NCI-H1092 (cell line): ENCODE data around the gene TMX4.
"Not testable (repeated sequence)": the region's sequence is repeated elsewhere in the genome, so short reads cannot be mapped to it uniquely, and the experiment has no call there.

Experiments used
- DNase-seq: peaks from one replicate; lab custom pipeline; 2025; lab: John Stamatoyannopoulos, UW

The TMX4 gene, protein sequence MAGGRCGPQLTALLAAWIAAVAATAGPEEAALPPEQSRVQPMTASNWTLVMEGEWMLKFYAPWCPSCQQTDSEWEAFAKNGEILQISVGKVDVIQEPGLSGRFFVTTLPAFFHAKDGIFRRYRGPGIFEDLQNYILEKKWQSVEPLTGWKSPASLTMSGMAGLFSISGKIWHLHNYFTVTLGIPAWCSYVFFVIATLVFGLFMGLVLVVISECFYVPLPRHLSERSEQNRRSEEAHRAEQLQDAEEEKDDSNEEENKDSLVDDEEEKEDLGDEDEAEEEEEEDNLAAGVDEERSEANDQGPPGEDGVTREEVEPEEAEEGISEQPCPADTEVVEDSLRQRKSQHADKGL

DNA sequence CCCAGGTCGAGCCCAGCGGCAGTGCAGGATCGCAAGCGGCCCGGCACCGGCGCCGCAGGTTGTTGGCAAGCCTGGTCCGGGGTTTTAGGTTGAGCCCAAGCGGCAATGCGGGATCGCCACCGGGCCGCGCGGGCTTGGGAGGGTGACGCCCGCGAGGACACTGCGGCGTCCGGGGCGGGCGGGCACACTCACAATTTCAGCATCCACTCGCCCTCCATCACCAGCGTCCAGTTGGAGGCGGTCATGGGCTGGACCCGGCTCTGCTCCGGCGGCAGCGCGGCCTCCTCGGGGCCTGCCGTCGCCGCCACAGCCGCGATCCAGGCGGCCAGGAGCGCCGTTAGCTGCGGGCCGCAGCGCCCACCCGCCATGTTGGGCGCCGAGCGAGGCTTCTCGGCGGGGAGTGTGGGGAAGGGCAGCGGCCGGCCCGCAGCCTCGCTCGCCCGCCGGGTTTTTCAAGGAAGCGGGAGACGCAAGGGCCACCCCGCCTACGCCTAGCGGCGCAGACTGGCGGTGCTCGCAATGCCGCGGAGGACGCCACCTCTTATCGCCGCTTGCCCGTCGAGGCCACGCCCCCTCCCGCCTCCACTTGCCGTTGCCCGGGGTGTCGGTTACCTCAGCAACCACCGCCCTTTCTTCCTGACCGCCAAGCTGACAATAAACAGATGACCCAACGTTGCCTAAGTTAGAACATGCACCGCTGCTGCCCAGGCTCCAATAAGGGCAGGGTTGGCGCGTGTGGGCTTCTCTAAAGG lies at the start of gene TMX4:
TSS of gene TMX4 (minus strand) at position 516 of the 752 bp plus-strand sequence. CDS start at position 368, 148 bp downstream.
- peak; percentile 96 for DNase-seq

DNA sequence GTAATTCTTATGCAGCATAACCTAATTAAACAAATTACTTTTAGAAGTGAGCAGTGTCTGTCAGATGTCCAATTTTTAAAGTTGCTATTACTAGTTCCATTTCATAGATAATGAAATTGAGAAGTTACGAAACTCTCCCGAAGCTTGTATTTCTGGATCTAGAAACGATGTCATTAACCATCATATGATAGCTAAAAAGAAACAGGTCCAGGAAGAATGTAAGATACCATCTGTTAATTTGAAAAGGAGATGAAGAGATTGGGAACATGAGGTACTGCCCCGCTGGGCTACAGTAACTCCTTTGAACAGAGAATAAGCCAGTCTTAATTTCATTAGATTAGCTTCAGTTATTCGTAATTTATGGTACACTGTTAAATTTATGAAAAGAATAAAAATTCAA lies 47.5 kb upstream of the TMX4 start:
- no peak for DNase-seq

DNA sequence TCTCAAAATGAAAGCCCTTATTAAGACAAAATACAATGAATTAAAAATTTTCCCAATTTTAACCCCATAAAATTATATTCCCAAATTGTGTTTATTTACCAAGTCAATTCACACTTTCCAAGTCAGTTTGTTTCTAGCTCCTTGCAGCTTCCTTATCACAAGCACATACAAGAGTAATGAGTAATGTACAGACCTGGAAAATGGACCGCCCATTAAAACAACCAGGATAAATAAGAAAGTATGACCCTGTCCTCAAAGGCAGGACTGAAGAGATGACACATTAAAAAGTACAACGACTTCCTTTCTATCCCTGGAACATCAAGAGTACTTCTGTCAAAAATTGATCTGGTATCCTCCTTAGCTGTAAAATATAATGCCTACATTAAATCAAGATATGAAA lies 47.1 kb upstream of the TMX4 start:
- no peak for DNase-seq

DNA sequence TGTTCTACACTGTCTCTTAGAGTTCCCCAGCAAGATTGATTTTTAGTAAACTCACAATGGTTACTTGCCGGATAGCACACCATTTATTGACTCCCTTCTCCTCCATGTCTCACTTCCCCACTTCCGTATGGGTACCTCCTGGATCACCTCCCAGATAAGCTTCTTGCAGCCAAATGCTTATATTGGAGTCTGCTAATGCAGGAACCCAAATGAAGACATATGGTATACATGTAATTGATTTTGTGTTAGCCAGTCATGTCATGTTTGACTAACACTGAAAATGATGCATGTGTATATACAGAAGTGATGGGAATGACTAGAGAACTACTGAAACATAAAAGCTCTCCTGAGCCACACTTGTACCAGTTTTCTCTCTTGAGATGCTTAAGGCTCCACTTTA lies 46.1 kb upstream of the TMX4 start:
- DNase-seq: no peak

DNA sequence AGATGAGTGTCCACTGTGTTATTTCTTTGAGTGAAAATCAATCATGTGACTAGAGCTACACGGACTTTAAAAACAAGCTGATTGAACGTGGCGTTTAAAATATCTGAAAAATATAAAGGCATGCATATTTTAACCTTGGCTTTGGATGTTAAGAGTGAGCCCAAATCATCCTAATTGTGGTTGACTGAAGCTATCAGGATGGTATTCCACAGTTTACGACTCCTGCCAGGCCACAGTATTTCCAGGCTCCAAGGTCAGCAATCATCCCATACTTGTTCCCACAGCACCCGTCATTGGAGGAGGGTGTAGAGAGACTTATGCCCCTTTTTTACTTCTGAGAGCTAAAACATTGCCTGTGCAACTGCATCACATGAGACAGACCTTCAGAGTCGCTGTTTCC lies 43.2 kb upstream of the TMX4 start:
- DNase-seq: no peak

DNA sequence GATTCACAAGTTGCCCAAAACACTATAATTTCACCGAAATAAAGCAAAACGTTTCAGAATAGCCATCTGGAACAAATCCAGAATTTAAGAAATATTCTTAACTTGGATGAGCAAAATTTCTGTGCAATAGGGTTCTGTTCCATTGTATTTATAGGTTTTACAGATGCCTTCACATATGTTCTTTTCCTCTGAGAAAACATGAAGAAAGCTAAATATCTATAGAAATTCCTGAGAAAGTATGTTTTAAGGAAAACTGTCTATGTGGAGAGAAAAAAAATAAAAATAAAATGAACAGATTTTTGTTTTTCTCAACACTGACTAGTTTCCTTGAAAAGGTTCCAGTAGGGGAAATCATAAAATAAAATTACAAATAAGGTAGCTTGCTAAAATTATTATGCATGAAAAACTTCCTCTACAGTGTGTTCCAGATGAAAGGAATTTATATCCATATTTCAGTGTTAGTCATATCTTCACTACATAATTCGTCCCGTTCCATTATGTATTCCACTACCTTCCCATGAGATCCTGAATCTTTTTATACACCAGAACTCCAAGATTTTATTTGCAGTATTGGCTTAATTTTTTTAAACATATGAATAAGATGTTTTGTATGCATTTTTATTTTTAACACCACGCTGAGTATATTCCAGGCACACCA lies 42.4 kb upstream of the TMX4 start:
- no peak for DNase-seq

DNA sequence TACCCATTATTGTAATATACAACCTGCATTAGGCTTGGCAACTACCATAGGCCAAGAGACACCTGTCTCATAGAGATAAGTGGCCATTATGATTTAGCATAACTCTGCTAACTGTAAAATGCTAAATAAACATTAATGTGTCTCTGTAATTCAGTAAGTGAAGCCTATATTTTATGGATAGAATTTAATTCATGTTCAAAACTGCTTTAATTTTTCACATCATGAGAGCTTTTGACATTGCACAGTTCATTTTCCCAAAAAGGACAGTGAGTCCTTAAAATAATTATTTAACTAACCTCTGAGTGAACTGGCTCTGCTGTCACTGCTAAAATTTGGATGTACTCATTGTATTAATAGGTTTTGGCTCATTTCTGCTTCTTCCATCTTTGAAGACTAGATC lies 41.4 kb upstream of the TMX4 start:
- DNase-seq: peak; percentile 0

DNA sequence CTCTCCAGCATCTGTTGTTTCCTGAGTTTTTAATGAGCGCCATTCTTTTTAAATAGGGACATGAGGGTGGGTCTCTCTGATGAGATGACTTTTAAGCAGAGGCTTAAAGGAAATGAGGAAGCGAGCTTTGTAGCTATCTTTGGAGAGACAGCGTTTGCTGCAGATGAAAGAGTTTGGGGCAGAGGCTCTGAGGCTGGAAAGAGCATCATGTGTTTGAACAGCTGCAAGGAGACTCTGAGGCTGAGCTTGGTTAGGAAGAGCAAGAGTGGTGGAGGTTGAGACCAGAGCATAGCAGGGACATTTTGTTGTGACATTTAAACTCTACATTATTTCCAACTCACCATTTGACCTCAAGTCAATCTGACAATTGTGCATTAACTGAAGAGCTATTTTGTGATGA lies 38.3 kb upstream of the TMX4 start:
- DNase-seq: no peak

DNA sequence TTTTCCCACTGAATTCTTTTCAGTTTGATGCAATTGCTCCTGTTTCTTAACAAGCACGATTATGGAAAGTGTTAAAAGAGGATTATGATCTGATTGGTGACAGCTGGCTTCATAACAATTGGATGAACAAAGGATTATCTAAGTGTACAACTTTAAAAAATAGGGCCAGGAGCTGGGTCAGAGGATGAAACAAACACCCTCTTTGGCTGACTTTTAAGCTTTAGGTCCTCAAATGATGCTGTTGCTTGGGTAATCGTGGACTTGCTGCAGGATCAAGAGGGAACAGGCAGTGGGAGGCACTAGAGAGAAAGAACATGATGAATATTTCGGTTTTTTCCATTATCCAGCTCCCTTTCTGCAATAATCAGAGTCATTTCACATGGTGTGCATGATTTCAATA lies 35.5 kb upstream of the TMX4 start:
- DNase-seq: no peak

DNA sequence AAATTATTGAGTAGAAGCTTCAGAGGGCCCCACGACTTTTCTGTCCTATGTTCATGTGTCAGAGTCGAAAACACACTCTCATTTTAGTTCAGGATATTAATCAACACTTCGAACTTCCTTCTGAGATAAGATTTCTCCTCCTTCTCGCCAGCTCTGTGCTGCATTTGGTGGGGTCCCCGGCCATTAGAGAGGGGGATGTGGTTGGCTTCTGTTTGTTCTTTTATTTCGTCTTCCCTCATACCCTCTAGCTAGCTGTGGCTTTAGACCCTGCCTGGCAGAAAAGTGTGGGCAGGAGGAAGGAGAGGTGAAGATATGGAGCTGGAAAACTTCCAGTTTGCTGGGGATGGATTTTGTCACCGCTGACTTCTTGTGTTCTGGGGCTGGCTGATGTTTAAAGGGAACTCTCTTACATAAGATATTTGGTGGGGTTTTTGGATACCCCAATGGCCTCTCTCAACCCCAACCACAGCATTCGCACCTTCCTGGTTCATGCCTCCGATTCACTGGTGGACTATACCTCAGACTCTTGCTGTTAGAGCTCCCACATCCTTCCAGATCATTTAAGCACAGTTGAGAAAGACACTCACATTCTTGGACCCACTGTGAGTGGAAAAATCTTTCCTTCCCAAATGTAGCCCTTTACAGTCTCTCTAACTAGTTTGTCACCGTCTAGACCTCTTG lies 30.7 kb upstream of the TMX4 start:
- DNase-seq: no peak

DNA sequence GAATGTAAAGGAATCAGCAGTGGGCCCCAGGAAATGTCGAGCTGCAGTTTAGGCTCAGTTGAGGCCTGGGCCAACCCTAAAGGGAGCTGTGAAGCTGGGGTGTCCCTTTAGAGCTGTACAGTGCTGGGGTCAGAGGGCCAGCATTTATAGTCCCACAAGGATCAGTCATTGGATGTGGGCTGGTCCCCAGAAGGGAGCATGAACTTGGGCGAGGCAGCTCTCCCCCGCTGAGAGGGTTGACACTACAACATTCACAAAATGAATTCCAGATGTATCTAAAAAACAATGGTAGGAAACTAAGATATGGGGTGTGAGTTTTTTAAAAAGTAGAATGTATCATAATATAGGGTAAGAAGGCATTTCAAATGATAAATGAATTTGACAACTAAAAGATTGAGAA lies 29.7 kb upstream of the TMX4 start:
- DNase-seq: no peak

DNA sequence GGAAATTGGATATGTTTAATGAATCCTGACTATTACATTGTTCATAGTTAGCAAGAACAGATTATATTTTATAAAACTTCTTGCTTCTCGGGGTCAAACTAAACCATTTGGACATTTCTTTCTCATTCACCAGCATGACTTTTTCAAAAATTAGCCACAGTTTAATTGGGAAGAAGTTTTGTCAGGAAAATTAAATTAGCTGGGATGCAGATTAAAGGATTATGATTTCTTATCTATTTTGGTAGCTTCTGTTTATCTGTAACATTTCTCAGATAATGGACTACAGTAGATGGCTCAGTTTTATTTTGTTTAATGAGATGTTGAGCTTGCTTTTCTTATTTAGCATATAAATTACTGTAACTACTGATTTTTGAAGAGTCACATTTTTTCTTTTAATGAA lies 26.4 kb upstream of the TMX4 start:
- DNase-seq: no peak

DNA sequence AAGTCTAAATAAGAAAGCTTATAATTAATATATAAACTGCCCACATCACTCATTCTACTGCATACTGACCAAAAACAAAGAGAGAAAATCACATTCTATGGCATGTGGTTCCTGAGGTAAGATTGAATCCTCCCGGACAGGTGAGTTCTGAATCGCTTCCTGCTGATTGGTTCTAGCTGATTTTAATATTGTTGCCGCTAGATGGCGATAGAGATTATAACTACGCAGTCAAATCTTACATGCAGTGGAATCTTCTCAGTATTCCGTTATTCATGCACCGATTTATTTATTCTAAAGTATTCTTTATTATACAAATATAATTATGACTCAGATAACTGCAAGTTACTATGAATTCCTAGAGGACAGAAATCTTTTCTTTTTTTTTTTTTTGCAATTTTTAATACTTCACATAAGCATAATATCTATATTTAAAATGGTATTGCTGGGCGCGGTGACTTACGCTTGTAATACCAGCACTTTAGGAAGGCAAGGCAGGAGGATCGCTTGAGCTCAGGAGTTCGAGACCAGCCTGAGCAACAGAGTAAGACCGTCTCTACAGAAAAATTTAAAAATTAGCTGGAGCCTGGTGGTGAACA lies 24.2 kb upstream of the TMX4 start:
- peak; percentile 59 for DNase-seq

DNA sequence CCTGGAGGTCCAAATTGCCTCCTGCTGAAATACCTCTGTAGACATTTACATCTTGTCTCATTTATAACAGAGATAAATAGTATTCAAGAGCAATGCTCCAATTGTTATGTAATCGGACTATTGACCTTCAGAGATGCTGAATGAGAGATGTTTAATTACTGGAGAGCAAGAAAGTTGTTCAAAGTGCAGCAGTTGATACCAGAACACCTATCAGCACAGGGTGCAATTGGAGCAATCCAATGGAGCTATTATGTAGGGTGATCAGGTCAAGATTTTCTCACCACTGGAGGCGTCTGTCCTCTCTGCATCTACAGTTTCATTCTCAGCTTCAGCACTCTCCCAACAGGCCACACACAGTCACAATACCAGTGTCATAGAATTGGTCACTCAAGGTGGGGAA lies 19.5 kb upstream of the TMX4 start:
- DNase-seq: no peak

DNA sequence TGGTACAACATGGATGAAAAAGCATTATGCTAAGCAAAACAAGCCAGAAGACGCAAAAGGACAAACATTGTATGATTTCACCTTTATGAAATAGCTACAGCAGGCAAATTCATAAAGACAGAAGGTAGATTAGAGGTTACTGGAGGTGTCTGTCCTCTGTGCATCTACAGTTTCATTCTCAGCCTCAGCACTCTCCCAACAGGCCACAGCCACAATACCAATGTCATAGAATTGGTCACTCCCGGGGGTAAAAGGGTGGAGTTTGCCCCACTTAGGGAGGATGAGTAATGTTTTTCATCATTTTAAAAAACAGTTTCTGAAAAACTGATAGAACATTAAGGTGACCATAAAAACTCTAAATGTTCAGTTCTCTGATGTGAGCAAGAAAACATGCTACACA lies 17.2 kb upstream of the TMX4 start:
- no peak for DNase-seq

DNA sequence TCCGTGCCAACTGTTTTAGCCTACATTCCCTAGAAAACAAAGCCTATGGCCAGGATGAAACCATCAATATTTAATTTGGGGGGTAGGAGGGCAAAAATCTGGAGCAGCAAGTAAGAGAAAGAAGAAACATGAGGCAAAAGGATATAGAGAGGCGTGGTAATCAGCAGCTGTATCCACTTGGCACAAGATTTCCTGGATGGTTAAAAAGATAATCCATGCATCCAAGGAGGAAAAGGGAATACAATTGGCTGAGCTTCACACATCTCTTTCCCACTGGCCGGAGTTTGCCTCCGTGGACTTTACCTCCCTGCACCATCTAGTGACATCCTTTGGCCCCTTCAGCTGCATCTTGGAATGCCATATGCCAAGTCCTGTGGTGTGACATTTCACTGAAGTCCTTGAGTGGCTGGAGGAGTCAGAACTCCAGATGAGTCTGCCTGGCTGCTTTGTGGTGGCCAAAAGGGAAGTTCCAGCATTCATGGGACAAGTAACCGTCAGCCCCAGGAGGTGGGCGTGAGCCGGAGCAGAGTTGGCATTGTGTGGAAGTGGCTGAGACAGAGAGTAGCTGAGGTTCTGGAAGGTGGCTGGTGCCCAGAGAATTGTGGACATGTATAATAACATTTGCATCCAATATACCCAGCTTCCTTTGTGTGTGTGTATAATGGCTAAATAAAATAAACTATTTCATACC lies 13.7 kb upstream of the TMX4 start:
- no peak for DNase-seq

DNA sequence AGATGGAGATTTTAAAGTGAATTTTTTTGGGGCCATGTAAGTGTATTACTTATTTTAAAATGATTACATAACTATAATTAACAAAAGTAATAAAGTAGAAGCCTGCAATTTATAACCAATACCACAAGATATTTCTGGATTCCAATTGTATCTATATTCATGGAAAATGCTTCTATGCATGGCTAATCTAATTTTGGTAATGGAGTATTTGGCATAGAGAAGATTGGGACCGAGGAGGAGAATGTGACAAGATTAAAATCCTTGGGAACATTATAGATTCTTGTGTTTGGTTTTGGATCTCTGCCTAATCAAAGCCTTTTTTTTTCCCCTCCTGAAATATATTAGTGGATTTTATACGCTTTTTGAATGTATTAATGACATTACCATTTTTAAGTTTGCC lies 12.9 kb upstream of the TMX4 start:
- DNase-seq: no peak

DNA sequence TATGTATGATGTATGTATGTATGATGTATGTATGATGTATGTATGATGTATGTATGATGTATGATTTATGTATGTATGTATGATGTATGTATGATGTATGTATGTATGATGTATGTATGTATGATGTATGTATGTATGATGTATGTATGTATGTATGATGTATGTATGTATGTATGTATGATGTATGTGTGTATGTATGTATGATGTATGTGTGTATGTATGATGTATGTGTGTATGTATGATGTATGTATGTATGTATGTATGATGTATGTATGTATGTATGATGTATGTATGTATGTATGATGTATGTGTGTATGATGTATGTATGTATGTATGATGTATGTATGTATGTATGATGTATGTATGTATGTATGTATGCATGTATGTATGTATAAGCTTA lies 12.0 kb upstream of the TMX4 start:
- not testable (repeated sequence) for DNase-seq

DNA sequence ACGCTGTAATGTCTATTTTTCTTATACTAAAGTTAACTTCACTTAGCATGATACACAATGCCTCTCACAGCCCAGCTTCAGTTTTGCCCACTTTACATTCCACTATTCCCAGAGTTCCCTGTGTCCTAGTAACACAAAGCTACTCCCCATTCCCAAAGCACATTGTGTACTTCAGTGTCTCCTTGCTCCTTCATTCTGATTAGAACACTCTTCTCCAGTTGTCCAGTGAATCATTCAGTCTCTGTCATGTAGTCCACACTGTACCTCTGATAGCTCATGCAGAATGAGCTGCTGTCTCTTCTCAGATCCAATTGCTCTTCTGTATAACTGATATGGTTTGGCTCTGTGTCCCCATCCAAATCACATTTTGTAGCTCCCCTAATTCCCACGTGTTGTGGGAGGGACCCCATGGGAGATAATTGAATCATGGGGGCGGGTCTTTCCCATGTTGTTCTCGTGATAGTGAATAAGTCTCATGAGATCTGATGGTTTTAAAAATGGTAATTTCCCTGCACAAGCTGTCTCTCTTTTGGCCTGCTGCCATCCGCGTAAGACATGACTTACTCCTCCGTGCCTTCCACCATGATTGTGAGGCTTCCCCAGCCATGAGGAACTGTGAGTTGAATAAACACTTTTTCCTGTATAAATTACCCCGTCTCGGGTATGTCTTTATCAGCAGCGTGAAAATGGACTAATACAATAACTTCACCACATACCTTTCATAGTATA lies 2.1 kb upstream of the TMX4 start:
- no peak for DNase-seq

DNA sequence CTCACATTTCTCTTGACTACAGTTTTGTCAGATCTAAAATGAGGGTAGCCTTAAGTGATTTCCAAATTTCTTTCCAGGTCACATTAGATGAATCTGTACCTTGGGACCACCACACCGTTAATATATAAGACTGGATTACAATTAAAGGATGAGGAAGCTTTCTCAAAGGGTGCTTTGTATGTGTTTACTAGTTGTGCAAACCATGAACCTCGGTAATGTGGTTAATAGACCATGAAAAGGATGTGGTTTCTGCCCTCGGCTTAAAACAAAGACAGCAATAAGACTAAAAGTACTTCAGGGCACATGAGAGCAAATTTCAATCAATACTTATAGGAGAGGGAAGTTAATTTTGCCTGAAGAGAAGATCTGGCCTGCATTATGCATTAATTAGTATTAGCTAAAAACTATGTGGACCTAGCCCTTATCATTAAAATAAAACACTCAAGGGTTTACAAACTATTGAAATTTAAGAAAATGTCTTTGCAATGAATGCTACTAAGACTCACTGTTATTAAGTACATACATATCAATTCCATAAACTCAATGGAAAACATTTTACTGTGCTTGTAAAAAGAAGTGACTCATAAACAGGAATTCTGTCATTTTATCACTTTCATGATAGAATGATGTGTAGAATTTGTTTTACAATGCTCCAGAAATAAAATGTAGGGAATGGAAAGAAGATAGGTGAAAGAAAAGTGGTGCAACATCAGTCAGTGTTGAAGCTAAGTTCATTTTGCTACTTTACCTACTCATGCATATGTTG lies 936 bp upstream of the TMX4 start:
- peak; percentile 16 for DNase-seq
